HG03469 (cell line): ENCODE results near the gene ACOT11.
"Not testable (repeated sequence)": the region's sequence is repeated elsewhere in the genome, so short reads cannot be mapped to it uniquely, and the experiment has no call there.

ENCODE experiments used
- ATAC-seq: cut with Tn5 transposase; IDR thresholded peaks from one replicate; pipeline ENCODE4 v1.9.1; 2021; ENCODE audit warnings: mild to moderate bottlenecking, moderate library complexity, moderate number of reproducible peaks; ENCODE audit not compliant: unreplicated experiment

Gene ACOT11

DNA sequence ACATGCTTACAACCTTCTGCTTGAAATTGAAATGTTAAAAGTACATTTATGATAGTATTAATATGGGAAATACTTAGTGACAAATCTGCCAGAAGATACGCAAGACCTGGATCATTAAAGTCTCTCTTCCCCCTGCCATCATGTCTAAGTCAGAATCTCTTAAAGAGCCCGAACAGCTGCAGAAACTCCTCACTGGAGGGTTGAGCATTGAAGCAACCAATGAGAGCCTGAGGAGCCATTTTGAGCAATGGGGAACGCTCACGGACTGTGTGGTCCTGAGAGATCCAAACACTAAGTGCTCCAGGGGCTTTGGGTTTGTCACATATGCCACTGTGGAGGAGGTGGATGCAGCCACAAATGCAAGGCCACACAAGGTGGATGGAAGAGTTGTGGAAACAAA is 11.4 kb upstream of the ACOT11 start:
- ATAC-seq, result not testable (repeated sequence)

DNA sequence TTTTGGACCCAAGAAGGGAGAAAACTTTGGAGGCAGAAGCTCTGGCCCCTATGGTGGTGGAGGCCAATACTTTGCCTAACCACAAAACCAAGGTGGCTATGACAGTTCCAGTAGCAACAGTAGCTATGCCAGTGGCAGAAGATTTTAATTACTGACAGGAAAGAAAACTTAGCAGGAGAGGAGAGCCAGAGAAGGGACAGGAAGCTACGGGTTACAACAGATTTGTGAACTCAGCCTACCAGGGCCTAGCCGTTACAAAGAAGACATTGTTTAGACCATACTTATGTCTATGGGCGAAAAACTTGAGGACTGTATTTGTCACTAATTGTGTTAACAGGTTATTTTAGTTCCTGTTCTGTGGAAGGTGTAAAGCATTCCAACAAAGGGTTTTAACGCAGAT is 10.4 kb upstream of the ACOT11 start:
- no peak for ATAC-seq

DNA sequence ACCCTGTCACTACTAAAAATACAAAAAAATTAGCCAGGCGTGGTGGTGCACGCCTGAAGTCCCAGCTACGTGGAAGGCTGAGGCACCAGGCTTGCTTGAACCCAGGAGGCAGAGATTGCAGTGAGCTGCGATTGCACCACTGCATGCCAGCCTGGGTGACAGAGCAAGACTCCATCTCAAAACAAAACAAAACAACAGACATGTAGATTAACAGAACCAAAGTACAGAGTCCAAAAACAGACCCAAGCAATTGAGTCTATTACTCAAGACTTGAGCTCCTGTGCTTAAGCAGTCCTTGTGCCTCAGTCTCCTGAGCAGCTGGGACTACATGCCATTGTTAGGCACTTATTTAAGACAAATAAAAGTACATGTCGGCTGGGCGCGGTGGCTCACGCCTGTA is 9.5 kb upstream of the ACOT11 start:
- ATAC-seq, result no peak

DNA sequence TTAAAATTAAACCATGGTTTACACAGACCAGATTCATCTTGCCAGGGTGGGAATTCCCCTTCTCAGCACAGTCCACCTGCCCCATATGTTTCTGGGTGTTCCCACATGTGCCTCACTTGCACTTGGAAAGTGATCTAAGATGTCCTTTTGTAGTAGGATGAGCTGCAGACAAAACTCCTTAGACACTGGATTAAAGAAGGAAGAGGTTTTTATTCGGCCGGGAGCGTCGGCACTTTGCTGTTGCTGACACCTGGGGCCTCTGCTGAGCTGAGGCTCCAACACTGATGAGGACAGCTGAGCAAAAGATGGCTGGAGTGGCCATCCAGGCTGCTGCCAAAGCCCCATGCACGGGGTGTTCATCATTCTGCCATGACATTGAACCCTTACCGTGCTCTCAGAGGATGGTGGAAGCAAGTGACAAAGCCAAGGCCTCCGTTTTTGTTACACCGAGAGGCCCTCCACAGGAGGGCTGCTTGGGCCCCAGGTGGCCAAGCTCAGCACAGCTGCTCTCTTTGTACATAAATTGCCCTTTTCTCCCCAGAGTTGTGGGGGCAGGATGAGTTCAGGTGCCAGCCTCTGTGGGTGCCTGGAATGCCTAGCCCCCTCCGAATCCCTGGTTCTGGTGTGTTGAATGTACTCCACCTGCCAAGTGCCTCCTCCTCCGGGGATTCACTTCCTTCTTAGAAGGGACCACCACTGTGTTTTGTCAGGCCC is 7.3 kb upstream of the ACOT11 start:
- no peak for ATAC-seq

DNA sequence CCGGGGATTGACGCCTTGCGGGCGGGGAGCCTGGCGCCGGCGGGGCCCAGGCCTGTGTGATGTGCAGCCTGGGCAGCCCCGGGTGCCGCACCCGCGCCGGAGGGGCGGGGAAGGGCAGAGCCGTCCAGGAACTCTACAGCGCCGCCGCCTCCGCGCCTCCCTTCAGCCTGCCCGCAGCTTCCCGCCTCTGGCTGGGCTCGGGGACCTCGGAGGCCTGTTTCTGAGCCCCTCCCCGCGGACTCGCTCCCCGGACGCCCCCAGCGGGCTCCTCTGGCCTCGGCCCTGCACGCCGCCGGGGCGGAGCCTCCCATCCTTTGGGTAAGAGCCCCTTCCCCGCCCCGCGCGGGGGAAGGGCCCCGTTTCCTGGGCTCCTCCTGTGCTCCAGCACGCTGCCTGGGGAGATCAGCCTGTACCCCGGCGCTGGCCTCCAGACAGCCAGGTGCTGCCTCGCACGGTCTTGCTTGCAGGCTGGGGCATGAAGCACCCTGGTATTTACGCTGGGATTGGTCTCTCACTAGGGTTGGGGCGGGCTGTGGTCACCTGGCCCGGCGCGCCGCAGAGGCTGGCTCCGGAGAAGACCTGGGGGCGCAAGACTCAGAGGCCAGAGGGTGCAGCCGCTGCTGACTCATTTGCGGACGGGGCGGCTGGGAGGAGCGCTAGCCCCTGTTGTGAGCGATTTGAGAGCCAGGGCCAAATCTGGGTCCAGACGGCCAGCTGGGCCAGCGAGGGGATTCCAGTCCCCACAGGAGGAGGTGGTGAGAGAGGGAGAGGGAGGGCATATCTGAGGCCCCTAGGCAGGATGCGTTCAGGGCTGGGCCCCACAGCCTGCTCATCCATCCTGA is 5.7 kb upstream of the ACOT11 start:
- no peak for ATAC-seq

DNA sequence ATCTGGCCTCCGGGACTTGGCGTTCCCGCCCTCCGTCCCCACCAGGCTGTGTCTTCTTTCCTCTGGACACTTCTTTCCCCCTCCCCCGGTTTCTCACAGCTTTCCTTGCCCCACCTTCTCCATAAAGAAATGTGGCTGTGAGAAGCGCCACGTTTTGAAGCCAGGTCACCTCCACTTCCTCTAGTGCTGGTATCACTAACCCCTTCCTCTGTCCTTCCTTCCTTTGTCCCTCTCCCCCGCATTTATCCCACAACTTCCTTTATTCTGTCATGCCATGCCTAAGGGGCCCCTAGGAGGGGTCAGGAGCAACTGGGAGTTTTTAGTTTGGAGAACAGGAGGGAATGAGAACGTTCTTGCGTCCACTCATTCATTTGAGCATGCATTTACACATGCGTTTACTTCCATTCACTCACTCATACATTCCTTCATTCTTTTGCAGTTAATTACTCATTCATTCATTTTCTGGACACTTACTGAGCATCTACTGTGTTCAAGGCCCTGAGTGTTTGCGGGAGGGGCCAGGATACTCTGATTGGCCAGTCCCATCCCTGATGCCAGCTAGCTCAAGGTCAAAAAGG is 5.0 kb upstream of the ACOT11 start:
- ATAC-seq, result no peak

DNA sequence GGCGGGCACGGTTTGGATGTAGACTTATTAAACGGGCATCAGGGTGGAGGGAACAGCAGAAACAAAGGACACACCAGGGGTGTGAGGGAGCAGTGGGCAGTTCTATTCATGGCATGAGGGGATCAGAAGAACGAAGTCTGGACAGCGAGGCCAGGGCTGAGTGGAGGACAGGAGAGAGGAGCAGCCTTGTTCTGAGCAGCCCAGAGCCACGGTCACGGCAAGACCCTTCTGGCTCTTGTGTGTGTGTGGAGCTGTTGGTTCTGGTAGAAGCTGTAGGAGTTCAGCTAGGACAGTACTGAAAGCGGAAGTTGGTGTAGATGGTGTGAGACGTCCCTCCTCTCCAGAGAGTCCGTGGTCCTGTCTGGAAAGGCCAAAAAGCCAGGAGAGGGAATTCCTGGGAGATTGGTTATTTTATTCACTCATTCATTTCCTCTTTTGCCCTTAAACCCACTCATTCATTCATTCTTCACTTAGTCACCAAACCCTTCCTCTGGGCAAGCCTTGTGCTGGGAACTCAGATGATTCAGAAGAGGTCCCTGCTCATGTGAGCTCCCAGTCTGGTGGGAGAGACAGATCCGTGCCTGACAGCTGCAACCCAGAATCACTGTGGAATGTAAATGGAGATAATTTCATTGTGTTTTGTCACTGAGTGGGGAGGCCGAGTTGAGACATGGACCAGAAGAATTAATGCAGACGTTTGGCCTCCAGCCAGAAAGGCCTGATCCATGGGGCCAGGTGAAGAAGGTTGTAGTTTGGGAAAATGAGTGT is 4.1 kb upstream of the ACOT11 start:
- no peak for ATAC-seq

DNA sequence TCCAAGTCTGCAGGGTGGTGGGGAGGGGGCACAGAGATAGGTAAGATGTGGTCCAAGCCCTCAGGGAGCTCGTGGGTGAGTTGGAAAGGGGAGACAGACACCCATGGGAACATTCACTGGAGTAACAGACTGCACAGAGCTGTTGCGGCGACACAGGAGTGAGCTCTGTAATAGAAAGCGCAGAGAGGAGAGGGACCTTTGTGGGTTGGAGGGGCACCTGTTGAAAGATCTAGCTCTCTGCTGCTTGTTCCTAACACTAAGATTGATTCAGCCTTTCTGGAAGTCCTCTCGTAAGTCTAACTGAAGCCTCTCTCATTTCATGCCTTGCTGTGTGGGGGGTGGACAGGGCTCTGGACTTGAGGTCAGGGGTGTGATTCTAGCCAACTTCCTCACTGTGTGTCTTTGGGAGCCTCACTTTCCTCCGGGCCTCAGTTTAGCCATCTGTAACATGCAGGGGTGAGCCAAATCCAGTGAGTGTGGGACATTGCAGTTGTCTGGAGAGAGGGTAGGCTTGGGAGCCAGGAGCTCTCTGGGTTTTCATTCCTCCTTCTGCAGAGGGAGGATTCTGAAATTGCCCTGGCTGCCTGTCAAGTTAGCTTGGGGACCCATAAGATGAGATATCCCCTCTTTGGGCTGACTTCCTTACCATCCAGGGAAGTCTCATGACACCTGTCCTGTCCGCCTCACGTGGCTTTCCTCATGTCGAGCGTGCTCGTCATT is 2.0 kb upstream of the ACOT11 start:
- no peak for ATAC-seq

DNA sequence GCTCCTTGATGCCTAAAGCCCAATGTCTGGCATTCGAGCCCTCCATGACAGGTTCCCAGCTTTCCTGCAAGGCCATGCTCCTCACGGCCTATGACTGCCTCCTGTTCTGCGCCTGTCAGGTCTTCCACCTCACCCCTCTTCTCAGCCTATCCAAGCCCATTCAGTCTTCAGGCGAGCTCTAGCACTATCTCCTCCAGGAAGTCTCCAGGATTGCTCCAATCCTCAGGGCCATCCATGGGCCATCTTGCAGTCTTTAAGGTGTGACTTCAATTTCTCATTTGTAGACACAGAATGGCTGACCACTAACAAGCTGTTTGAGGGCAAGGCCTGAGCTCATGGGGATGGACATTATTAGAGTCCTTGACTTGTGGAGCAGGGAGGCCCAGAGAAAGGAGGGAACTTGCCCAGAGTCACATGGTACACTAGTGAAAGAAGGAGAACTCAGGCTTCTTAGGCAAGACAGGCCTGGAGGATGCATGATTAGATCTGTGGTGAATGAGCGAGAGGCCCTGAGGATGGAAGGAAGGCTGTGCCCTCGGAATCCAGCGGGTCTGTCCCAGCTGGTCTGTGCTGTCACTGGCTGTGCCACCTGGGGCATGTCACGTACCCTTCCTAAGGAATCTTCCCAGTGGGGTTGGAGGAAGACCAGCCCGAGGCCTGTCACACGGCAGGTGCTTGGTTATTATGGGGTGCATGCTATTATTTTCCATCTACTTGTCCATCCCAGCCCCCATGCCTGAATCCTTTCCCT is 1.2 kb upstream of the ACOT11 start:
- ATAC-seq, result no peak

DNA sequence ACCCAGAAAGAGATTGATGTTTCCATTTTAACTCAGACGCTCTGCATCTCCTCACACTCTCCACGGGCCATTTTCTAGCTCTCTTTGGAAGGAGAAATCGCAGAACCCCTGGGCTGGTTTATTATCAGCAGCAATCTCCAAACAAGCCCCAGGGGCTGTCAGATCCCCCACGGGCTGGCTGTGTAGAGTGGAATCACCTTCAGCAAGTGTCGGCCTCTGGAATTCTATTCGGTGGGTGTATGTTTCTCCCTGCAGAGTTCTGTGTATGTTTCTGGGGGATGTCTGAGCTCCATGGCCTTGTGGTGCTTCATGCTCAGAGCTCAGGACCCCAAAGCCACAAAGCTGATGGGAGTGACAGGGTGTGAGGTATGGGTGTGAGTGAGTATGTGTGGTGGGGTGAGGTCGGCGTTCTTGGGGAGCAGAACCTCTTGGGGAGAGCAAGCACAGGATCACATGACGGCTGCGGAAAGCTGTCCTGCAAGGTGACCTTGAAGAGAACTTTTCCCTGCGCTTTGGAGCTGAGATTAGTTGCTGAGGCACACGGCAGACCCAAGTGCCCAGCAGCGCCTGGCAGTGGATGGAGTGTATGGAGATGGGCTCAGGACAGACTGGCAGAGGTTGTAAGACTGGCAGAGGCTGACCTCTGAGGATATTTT is 489 bp downstream of the ACOT11 start:
- no peak for ATAC-seq

DNA sequence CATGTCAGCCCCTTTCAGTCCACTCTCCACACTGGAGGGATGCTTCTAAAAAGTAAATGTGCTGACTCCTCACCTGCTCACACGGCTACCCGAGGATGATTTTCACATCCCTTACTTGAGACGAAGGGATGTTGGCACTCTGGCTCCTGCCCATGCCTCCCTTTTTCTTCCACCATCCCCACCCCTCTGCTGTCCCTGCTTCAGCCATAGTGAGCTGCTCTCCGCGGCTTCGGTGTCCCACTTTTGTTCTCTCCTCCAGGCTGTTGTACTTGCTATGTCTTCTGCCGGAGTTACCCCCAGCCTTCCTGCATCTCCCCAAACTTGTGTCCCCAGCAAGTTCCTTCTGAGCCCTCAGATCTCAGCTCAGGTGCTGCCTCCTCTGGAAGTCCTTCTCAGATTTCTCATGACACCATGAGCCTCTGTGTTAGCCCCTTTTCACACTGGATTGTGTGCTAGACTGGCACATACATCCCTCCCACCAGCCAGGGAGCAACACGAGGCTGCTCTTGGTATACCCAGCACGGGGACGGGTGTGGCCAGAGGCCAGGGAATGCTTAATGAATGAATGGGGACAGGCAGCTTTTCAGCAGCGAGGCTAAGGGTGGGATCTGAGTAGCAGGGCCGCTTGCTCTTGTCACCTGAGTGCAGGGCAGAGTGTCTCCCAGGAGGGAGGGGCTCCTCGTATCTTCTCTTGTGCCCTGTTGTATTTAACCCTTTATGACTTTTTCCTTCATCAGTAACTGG is 1.3 kb downstream of the ACOT11 start:
- ATAC-seq, result no peak

DNA sequence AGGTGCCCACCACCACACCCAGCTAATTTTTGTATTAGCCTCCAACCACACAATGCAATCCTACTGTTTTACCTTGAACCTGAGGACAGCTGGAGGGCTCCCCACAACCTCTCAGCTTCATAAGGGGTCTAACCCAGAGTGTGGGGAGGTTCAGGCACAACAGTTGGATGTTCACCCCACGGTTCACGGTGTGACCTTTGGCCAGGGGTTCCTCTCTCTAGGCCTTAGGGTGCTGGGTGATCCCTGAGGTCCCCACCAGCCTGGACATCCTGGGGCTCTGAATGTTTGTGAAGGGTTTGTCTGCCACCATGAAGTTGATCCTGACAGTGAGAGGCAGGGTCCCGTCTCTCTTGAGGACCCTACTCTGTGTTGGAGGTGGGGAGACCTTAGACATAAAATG is 3.9 kb downstream of the ACOT11 start:
- no peak for ATAC-seq

DNA sequence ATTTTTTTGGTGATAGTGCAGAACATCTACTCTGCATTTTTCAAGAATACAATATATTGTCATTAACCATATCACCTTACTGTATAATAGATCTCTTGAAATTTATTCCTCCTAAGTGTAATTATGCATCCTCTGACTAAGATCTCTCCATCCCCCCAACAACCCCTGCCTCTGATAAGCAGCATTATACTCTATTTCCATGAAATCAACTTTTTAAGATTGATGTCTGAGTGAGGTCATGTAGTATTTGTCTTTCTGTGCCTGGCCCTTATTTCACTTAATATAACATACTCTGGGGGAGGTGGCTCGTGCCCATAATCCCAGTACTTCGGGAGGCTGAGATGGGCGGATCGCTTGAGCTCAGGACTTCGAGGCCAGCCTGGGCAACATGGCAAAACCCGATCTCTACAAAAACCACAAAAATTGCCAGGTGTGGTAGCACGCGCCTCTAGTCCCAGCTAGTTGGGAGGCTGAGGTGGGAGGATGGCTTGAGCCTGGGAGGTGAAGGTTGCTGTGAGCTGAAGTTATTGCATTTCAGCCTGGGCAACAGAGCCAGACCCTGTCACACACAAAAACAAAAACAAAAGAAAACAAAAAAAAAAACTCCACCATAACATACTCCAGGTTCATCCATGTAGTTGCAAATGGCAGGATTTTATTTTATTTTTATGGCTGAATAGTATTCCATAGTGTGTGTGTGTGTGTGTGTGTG is 5.7 kb downstream of the ACOT11 start:
- no peak for ATAC-seq

DNA sequence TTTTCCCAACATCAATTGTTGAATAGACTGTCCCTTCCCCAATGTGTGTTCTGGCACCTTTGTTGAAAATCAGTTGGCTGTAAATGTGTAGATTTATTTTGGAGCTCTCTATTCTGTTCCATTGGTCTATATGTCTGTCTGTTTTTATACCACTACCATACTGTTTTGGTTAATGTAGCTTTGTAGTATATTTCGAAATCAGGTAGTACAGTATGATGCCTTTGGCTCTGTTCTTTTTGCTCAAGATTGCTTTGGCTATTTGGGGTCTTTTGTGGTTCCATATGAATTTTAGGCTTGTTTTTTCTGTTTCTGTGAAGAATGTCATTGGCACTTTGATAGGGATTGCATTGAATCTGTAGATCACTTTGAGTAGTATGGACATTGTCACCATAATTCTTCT is 8.1 kb downstream of the ACOT11 start:
- ATAC-seq, result no peak

DNA sequence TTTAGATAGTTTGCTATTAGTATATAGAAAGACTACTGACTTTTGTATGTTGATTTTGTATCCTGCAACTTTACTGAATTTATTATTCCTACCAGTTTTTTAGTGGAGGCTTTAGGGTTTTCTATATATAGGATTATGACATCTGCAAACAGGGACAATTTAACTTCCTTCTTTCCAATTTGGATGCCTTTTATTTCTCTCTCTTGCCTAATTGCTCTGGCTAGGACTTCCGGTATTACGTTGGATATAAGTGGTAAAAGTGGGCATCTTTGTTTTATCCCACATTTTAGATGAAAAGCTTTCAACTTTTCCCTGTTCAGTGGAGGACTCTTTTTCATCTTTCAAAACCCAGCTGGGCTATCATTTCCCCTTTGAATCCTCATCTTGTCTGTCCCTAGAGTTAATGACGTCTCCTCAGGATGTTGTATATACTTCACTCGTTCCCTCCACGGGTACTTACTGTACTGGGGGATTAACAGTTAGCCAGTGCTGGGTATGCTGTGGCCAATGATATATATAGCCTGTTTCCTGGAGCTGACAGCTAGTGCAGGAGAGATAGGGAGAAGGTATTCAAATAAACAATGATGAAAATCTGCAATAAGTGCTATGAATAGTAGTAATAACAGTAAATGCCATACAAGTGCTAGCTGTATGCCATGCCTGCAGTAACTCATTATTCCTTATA is 9.8 kb downstream of the ACOT11 start:
- no peak for ATAC-seq

DNA sequence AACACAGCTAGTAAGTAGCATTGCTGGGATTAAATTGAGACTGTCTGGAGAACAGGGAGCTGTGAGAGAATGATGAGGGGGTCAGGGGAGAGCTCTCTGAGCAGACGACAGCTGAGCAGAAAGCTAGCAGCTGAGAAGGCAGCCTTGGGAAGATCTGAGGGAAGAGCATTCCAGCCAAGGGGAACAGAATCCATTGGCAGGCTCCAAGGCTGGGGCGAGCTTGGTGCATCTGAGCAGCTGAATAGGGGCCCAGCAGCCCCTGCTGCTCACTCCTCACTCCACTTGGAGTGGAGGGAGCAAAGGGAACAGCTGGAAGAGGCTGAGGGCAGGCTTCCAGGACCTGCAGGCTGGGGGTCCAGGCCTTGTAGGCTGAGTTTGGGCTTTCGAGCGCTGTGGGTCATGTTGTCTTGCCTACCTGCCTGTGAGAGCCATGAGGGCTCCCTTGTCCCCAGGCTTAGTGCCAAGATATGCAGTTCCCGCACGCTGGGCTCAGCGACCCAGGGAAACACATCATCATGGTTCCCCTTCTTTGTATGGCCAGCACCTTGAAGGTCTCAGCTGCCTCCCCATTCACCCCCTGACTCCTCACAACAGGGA is 10.5 kb downstream of the ACOT11 start:
- no peak for ATAC-seq

DNA sequence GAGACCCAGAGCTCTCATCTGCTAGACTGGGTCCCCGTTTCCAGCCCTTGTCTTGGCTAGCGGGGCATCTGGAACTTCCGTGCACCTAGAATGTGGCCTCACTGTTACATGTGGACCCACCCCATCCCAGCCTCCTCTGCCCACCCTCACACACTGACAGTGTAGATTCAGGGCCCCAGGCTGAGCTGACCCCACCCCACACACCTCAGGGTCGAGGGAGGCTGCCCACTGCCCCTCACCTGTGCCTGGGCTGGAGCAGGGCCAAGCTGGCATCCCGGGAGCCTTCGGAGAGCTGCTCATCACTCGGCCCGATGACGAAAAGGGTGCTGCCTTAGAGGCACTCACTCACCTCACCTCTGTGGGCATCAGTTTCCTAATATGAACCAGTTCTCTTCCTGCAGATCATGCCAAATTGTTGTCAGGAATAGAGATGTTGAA is 11.1 kb downstream of the ACOT11 start:
- ATAC-seq, result no peak
